H54 (cell line): Measurements from ENCODE around the gene IL37.

Source experiments
- DNase-seq: peaks from one replicate; pipeline ENCODE4 v3.0.0; 2011; ENCODE audit warnings: low spot score, mixed read lengths; ENCODE audit not compliant: insufficient read length
- FAIRE-seq: peaks from 3 replicates; lab custom pipeline; 2011; peaks lifted over from hg19 to GRCh38; lab: Jason Lieb, UNC
- POLR2A ChIP-seq: IDR thresholded peaks from 2 replicates; pipeline ENCODE4 v1.6.1; 2011; ENCODE audit warnings: low read depth, mild to moderate bottlenecking, low read length

IL37 gene

GRCh38 chr2:112944971-112945370 lies 34.0 kb downstream of the IL37 start:
- DNase-seq (no peak), FAIRE-seq (no peak)
- no peak for TF ChIP-seq POLR2A

- TF ChIP-seq POLR2A, result no peak
- DNase-seq (no peak), FAIRE-seq (no peak)
These were observed 35.1 kb downstream of the IL37 start for GRCh38 chr2:112946086-112946485.

- TF ChIP-seq POLR2A, result no peak
- DNase-seq, result no peak
- FAIRE-seq, result no peak
These were observed 36.4 kb downstream of the IL37 start for GRCh38 chr2:112947374-112947773.

GRCh38 chr2:112949456-112949855 lies 38.5 kb downstream of the IL37 start:
- DNase-seq, result no peak
- no peak for FAIRE-seq
- no peak for TF ChIP-seq POLR2A

- no peak for DNase-seq
- TF ChIP-seq POLR2A, result no peak
- no peak for FAIRE-seq
These were observed 43.4 kb downstream of the IL37 start for GRCh38 chr2:112954364-112954763.

DNA sequence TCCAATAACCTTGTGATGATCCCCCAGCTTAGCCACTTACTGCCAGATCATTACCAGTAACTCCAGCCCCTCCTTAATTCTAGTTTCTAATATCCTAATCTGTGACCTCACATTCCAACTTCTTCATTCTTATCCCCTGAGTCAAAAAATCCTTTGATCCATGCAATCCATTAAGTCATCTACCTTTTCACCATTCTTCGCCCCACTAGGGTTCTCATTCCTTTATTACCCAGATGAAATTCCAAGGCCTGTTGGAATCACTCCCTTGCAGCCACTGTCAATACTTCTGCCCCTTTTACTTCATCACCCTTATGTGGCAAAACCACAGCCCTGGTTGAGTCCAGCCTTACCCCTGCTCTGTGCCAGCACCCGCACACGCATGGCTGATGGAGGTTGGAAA lies 46.5 kb downstream of the IL37 start:
- no peak for TF ChIP-seq POLR2A
- no peak for FAIRE-seq
- no peak for DNase-seq

DNA sequence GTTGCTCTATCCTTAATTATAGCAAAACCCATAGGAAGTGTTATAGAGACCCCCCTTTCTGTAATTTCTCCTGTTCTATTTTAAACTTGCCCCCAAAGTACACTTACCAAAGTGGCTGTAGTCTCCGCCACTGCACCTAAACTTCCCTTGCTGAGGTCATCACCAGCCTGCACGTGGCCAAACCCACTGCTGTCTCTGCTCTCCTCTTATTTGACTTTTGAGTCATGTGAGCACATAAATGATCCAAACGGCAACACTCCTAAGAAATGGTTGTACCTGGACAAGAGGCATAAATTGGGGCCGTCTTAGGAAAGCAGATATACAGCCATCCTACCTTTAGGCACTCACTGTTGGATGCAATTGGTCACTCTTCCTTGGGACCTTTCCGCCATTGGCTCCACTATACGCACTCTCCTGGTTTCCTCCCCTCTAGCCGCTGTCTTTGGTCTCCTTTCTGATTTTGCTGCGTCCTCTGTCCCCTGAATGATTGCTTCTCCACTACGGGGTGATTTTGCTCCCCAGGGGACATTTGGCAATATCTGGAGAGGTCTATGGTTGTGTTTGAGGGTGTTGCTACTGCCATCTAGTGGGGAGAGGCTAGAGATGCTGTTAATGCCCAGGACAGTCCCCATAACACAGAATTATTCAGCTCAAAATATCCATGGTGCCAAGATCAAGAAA lies 47.6 kb downstream of the IL37 start:
- DNase-seq, result peak; percentile 33
- FAIRE-seq, result peak; percentile 23
- TF ChIP-seq POLR2A, result no peak

DNA sequence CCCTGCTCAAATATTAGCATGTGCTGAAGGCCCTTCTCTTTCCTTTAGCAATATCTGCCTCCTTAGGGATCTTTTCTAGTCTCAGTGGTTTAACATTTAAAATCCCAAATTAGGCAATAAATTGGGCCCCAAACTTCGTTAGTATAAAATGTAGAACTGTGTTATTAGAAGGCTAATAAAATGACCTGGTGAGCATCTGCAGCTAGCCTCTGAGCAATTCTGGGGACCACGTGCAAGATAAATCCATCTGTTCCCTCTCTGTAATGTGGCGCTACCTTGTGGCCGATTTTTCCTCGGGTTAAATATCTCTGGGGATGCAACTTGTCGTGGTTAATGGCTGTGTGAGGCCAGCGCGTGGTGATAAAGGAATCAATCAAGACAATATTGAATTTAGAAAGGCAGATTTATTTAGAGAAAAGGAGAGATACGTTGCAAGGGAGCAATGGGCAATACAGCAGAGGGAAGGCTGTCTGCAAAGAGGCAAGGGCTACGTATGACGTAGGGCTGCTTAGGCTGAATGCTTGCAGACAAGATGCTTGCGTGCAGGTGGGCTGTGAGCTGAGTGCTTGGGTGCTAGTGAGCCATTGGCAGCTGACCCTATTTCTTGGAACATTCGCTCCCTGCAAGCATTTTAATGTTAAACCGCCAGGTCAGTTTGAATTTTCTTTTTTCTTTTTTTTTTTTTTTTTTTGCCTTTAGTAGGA lies 48.3 kb downstream of the IL37 start:
- FAIRE-seq, result no peak
- TF ChIP-seq POLR2A, result no peak
- DNase-seq, result no peak

DNA sequence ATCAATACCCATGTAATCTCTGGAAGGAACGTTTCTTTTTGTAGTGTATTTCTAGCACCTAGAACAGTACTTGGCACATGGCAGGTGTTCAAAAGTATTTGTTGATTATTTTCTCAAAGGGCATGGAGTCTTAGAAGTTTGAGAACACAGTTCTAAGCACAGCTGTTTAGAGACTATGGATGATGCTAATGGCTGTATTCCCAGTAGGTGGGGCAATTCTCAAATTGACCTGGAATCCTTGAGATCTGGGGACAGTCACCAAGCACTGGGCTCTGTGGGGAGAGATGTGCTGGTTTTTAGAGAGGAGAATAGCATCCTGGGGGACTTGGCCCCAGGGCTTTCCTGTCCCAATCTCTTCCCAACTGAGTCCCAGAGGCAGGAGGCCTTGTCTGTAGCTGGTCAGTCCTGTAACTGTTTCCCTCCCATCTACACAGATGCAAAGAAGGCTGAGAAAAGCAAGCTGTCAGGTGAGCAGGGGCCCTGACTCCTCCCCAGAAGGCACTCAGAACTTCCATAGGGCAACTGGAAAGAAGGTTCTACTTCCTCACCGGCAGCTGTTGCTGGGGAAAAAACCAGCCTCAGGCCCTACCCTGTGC lies 49.4 kb downstream of the IL37 start:
- DNase-seq (no peak), FAIRE-seq (no peak)
- TF ChIP-seq POLR2A, result no peak

DNA sequence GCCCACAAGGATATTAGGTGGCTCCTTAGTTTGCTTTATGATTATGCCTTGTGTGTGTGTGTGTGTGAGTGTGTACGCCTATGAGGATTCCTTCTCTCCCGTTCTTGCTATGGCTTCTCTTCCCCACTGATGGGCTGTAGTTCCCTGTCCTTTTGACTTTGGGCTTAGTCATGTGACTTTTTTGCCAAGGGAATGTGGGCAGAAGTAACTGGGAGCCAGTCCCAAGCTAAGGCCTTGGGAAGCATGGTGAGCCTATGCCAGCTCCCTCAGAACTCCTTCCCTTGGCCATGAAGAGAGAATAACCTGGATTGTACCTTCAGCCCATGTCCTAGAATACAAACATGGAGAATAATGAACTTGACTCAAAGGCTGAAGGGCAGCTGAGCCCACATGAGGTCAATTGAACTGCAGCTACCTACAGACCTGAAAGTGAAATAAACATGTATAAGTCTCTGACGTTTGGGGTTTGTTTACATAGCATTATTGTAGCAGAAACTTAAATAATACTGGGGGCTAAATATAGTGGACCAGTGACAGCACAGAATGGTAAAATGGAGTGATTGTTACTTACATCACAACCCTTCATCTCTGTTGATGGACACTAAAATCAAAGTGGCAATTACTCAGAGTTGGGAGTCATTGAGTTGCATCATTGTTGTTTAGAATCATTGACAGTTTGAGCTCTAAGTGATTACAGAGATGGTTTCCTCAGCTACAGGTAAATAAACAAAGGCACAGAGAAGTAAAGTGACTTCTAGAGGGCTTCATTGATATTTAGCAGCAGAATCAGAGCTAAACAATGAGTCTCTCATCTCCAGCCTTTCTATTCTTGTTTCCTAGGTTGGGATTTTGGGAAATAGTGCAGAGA lies 51.6 kb downstream of the IL37 start:
- FAIRE-seq, result no peak
- no peak for TF ChIP-seq POLR2A
- no peak for DNase-seq

DNA sequence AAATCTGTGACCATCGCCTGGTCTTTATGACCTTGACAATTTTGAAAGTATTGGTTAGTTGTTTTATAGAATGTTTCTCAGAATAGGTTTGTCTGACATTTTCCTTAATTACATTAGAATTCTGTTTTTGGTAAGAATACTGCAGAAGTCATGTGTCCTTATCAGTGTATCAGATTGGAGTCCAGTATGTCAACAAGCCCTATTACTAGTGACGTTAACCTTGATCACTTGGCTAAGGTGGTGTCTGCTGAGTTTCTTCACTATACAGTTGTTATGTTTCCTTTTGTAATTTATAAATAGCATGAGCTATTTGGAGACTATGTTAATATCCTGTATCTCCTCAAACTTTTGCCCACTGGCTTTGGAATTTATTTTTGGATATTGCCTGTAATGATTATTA lies 56.1 kb downstream of the IL37 start:
- no peak for TF ChIP-seq POLR2A
- DNase-seq, result no peak
- no peak for FAIRE-seq
